KMS-11 (cell line): Measurements from ENCODE around the gene CD151.

ENCODE experiments used
- H2AFZ ChIP-seq: fragments of 200-600 bp; sonication (generic); 2 replicates; pipeline ENCODE4 v1.6.1; 2016; ENCODE audit warnings: antibody characterized with exemption, mixed run types, low read depth
- H3K27ac ChIP-seq: fragments of 200-600 bp; sonication (generic); 2 replicates; pipeline ENCODE4 v1.6.1; 2016; ENCODE audit warnings: mild to moderate bottlenecking, mixed run types
- H3K27me3 ChIP-seq: fragments of 200-600 bp; sonication (generic); 2 replicates; pipeline ENCODE4 v1.6.1; 2017; ENCODE audit warnings: mild to moderate bottlenecking, low read depth, mixed run types, moderate library complexity; ENCODE audit not compliant: insufficient read depth
- H3K36me3 ChIP-seq: fragments of 200-600 bp; sonication (generic); 2 replicates; pipeline ENCODE4 v1.6.1; 2017; ENCODE audit warnings: mild to moderate bottlenecking, mixed run types; ENCODE audit not compliant: insufficient read depth
- H3K4me1 ChIP-seq: fragments of 200-600 bp; sonication (generic); 2 replicates; pipeline ENCODE4 v1.6.1; 2016; ENCODE audit warnings: mild to moderate bottlenecking, low read depth, mixed run types; ENCODE audit not compliant: poor library complexity, severe bottlenecking
- H3K4me2 ChIP-seq: fragments of 200-600 bp; sonication (generic); 2 replicates; pipeline ENCODE4 v1.7.0; 2016; ENCODE audit warnings: mild to moderate bottlenecking, mixed run types
- H3K4me3 ChIP-seq: fragments of 200-600 bp; sonication (generic); IDR thresholded peaks from 2 replicates; pipeline ENCODE4 v1.6.1; 2017; ENCODE audit warnings: low read depth, low read length, mixed read lengths; ENCODE audit not compliant: insufficient read depth
- H3K79me2 ChIP-seq: fragments of 200-600 bp; sonication (generic); 2 replicates; pipeline ENCODE4 v1.6.1; 2016; ENCODE audit warnings: low read depth, mixed run types; ENCODE audit not compliant: insufficient read depth
- H3K9ac ChIP-seq: fragments of 200-600 bp; sonication (generic); 2 replicates; pipeline ENCODE4 v1.6.1; 2016; ENCODE audit warnings: mild to moderate bottlenecking, mixed run types
- H4K20me1 ChIP-seq: fragments of 200-600 bp; sonication (generic); 2 replicates; pipeline ENCODE4 v1.6.1; 2016; ENCODE audit warnings: mild to moderate bottlenecking, mixed run types; ENCODE audit not compliant: insufficient read depth
- CTCF ChIP-seq: fragments of 200-600 bp; sonication (generic); conservative IDR thresholded peaks from 2 replicates; pipeline ENCODE4 v1.6.1; 2017; ENCODE audit warnings: low read depth, mild to moderate bottlenecking, antibody characterized with exemption, low read length, moderate library complexity, mixed read lengths

CD151 gene

GRCh38 chr11:842370-843002, 9.7 kb downstream of the CD151 start, which contains the start of the genes POLR2L and TSPAN4:
POLR2L (minus strand) TSS chr11:842529; CDS start chr11:842508, 21 bp downstream.
TSPAN4 (plus strand) TSS chr11:842852; CDS start chr11:850305, 7,453 bp downstream.
- H2AFZ ChIP-seq: peak within 1 kb of the TSS; percentile 71
- peaks cover 17% of the 10 kb centered on the region for H3K79me2 ChIP-seq
- H3K4me2 ChIP-seq: peak within 1 kb of the TSS; percentile 93
- H3K9ac ChIP-seq: peak within 1 kb of the TSS; percentile 94
- no peaks in the 10 kb centered on the region for H3K36me3 ChIP-seq
- H4K20me1 ChIP-seq: 0 out of 2 replicates have a peak, but pooled peaks cover 6% of the 10 kb centered on the region
- H3K4me1 ChIP-seq: peaks cover 25% of the 10 kb centered on the region
- peaks cover 6% of the 10 kb centered on the region; the same call in 1 of the 2 replicates for H3K27me3 ChIP-seq
- H3K4me3 ChIP-seq: no peak within 1 kb of the TSS
- H3K27ac ChIP-seq: peak within 1 kb of the TSS; percentile 82
- TF ChIP-seq CTCF: no peak

- Histone ChIP-seq H3K79me2 (peaks cover 17% of the 10 kb centered on the region), H3K9ac (no peak overlapping the region), H3K36me3 (no peaks in the 10 kb centered on the region), H2AFZ (peak overlapping the region; percentile 71), H3K27me3 (peaks cover 6% of the 10 kb centered on the region; the same call in 1 of the 2 replicates), H3K4me3 (no peak overlapping the region), H3K4me1 (peaks cover 26% of the 10 kb centered on the region), H3K27ac (no peak overlapping the region), H4K20me1 (0 out of 2 replicates have a peak, but pooled peaks cover 6% of the 10 kb centered on the region), H3K4me2 (peak overlapping the region; percentile 93)
- TF ChIP-seq CTCF: no peak
These were observed 10.5 kb downstream of the CD151 start for GRCh38 chr11:843086-843734.

GRCh38 chr11:843818-844692, 11.3 kb downstream of the CD151 start:
- no peak overlapping the region for H3K4me3 ChIP-seq
- no peak overlapping the region for H2AFZ ChIP-seq
- no peak overlapping the region for H3K9ac ChIP-seq
- peaks cover 17% of the 10 kb centered on the region for H3K79me2 ChIP-seq
- H3K4me2 ChIP-seq: peak overlapping the region; percentile 51; the same call in 1 of the 2 replicates
- H3K4me1 ChIP-seq: peaks cover 34% of the 10 kb centered on the region
- H3K27ac ChIP-seq: no peak overlapping the region
- H4K20me1 ChIP-seq: 0 out of 2 replicates have a peak, but pooled peaks cover 6% of the 10 kb centered on the region
- no peaks in the 10 kb centered on the region for H3K36me3 ChIP-seq
- no peak for TF ChIP-seq CTCF
- peaks cover 13% of the 10 kb centered on the region; the same call in 1 of the 2 replicates for H3K27me3 ChIP-seq
